ENCODE data around the gene OR4D11. TPM values are rescaled to one million over a fixed set of nuclear protein-coding genes. Genes with fewer than 3 reads are reported as not detected.
"Not testable (repeated sequence)": the region's sequence is repeated elsewhere in the genome, so short reads cannot be mapped to it uniquely, and the experiment has no call there.

The OR4D11 gene
- total RNA-seq, 6 experiments from 2014 or later: not detected

DNA sequence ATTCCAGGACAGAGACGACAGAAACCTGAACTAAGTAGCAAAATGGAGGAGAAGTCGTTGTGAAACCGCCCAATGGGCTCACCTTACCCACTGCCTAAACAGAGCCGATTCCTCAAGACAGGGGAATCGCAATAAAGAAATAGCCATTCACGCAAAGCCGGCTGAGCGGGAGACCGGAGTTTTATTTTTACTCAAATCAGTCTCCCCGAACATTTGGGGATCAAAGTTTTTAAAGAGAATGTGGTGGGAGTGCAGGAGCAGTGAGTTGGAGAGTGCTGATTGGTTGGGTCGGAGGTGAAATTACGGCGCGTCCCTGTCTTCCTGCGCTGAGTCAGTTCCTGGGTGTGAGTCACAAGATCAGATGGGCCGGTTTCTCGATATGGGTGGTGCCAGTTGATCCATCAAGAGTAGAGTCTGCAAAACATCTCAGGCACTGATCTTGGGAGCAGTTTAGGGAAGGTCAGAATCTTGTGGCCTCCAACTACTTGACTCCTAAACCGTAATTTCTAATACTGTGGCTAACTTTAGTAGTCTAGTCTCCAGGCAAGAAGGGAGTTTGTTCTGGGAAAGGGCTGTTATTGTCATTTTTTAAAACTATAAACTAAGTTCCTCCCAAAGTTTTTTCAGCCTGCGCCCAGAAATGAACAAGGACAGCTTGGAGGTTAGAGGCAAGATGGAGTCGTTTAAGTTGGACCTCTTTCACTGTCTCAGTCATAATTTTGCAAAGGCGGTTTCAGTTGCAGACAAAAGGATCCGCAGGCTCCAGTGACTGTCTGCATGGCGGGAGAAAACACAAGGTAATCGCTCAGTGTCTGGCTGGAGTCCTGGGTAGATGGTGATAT is 42.0 kb downstream of the OR4D11 start:
- ATAC-seq: no peak
- 92% methylated on average over 22 of the region's 24 CpGs for WGBS (ENCODE audit: insufficient coverage, low coverage, low lambda C conversion rate, missing lambda C conversion rate)

GRCh38 chr11:59547605-59548308 is 44.4 kb downstream of the OR4D11 start:
- H3K36me3 ChIP-seq; H3K4me3 ChIP-seq; H3K4me1 ChIP-seq; H3K27ac ChIP-seq; ATAC-seq; intact Hi-C loops (cut with DNase I); H3K9me3 ChIP-seq; H3K27me3 ChIP-seq; DNase-seq: not testable (repeated sequence)
- 78% methylated on average over 5 of the region's 5 CpGs for WGBS (ENCODE audit: insufficient coverage, low coverage, low lambda C conversion rate, missing lambda C conversion rate)

More for the DNA sequence above, 42.0 kb downstream of the OR4D11 start:
- TF ChIP-seq CTCF (IDR thresholded peaks at IDR 0.05) (no peak), POLR2A (IDR thresholded peaks at IDR 0.05) (no peak)
- intact Hi-C loops (cut with DNase I): no loop called here
- Histone ChIP-seq H3K4me1 (no peaks in the 10 kb centered on the region), H3K36me3 (no peaks in the 10 kb centered on the region), H3K27me3 (no peaks in the 10 kb centered on the region), H3K9me3 (no peaks in the 10 kb centered on the region), H3K27ac (no peak overlapping the region), H3K4me3 (no peak overlapping the region)
- no peak for DNase-seq

DNA sequence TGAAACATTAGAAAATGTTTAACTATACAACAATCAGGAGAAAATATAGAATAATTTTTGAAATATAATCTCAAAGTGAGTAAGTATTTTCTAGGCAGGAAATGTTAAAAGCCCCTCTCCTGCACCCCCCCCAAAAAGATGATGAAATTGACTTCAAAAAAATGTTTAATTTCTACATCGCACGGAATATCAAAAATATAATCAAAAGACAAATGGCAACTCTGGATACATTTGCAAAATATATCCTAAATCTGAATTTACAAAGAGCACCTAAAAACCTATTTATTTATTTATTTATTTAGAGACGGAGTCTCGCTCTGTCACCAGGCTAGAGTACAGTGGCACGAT is 44.9 kb downstream of the OR4D11 start:
- intact Hi-C loops (cut with DNase I): no loop called here
- H3K27me3 ChIP-seq: no peaks in the 10 kb centered on the region

DNA sequence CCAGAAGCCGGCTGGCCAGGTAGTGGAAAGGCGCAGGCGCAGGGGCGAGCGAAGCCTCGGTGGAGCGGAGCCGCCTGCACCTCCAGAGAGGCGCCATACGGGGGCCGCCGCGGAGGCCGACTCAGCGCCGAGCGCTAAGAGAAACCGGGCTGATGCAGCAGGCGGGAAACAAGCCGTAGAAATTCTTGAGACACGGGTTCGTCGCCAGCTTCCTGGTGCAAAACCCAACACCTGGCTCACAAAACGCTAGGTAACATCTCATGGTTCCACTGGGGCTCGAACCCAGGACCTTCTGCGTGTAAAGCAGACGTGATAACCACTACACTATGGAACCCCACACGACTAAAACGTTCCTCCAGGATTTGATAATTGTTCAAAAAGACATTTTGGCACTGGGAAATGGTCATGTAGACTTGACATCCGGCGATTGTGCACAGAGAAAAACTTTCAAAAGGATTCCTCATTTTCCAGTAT is 47.0 kb downstream of the OR4D11 start:
- H3K9me3 ChIP-seq: no peaks in the 10 kb centered on the region
- intact Hi-C loops (cut with DNase I): no loop called here
- DNase-seq (peak; percentile 82 to 85 (median 84)), ATAC-seq (peak; percentile 85 to 92 (median 88))
- peak overlapping the region; percentile 4 to 65 (median 30) for H3K27ac ChIP-seq
- H3K4me3 ChIP-seq: peak overlapping the region; percentile 26 to 52 (median 51)
- no peaks in the 10 kb centered on the region for H3K36me3 ChIP-seq
- WGBS (ENCODE audit: insufficient coverage, low coverage, low lambda C conversion rate, missing lambda C conversion rate): 0% methylated on average over 11 of the region's 31 CpGs
- H3K4me1 ChIP-seq: peaks cover 0 to 5% (median 0%) of the 10 kb centered on the region in 4 donors
- no peak for TF ChIP-seq POLR2A (IDR thresholded peaks at IDR 0.05)
- peak in 3 of 4 donors; percentile 39 to 46 (median 43) for TF ChIP-seq CTCF (IDR thresholded peaks at IDR 0.05)
- no peaks in the 10 kb centered on the region for H3K27me3 ChIP-seq

More for the DNA sequence above, 44.9 kb downstream of the OR4D11 start:
- ATAC-seq: no peak
- peaks cover 0 to 5% (median 0%) of the 10 kb centered on the region in 4 donors for H3K4me1 ChIP-seq
- no peaks in the 10 kb centered on the region for H3K36me3 ChIP-seq
- H3K27ac ChIP-seq: no peak overlapping the region
- TF ChIP-seq POLR2A (IDR thresholded peaks at IDR 0.05) (no peak), CTCF (IDR thresholded peaks at IDR 0.05) (no peak)
- H3K9me3 ChIP-seq: no peaks in the 10 kb centered on the region
- H3K4me3 ChIP-seq: no peak overlapping the region
- 93% methylated on average over 5 of the region's 5 CpGs for WGBS (ENCODE audit: insufficient coverage, low coverage, low lambda C conversion rate, missing lambda C conversion rate)
- no peak for DNase-seq
